Measurements from ENCODE around the gene IQCH. TPM values are rescaled to one million over a fixed set of nuclear protein-coding genes. Genes with fewer than 3 reads are reported as not detected.

Gene IQCH
- polyA plus RNA-seq, 1 of the 3 experiments (the other 2 are of a cell fraction) = 0.81 TPM

DNA sequence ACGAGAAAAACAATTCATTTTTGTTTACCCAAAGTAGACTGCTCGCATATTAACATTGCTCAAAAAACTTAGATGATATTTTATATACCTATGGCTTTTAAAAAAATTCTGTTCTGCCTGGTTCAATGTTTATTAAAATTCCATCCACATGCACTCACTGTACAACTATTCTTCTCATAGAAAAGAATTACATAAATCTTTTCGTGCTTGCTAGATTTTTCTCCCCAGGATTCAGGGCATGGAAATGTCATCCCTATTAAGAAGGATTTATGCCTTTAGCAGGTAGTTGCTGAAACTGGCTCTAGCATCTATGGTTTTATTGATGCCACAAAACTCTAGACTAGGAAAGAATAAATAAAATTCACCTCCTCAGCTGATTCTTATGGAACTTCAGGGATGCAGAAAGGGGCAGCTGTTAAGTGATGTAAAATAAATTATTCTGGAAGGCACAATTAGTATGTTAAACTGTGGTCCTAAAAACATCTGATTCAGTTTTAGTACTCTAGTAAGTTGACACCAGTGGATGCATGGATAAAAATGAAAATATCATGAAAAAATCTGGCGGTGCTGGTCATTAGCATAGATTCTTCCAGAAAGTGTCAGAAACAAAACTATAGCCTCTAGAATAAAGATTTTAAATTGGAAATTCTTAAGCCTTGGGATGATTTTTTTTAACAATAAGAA is 41.8 kb upstream of the IQCH start:
- H3F3A ChIP-seq (replicated peaks; ENCODE audit: insufficient read depth) = peaks cover 7% of the 10 kb centered on the region
- TF ChIP-seq SMC3 (IDR thresholded peaks at IDR 0.05; ENCODE audit: low read depth, low read length) (no peak), EP300 (IDR thresholded peaks at IDR 0.05; ENCODE audit: borderline replicate concordance in 1 of 2, low read depth in 1 of 2, low read length in 1 of 2) (no peak), MEF2A (IDR thresholded peaks at IDR 0.05; ENCODE audit: borderline replicate concordance, low read depth) (no peak), FOXJ3 (CRISPR knock-in tag; IDR thresholded peaks at IDR 0.05) (no peak), GABPA (IDR thresholded peaks at IDR 0.05; ENCODE audit: low read depth) (no peak), RAD21 (IDR thresholded peaks at IDR 0.05; ENCODE audit: low read length) (no peak), ELF1 (IDR thresholded peaks at IDR 0.05) (no peak), MXI1 (IDR thresholded peaks at IDR 0.05; ENCODE audit: low read depth, low read length) (no peak), RFX5 (IDR thresholded peaks at IDR 0.05; ENCODE audit: low read length) (no peak), RXRA (IDR thresholded peaks at IDR 0.05; ENCODE audit: borderline replicate concordance, low read depth) (no peak), NRF1 (IDR thresholded peaks at IDR 0.05; ENCODE audit: low read depth, low read length) (no peak), TAF1 (IDR thresholded peaks at IDR 0.05; ENCODE audit: borderline replicate concordance, low read depth, low read length) (no peak), EZH2phosphoT487 (IDR thresholded peaks at IDR 0.05; ENCODE audit: borderline replicate concordance, low read depth) (no peak), RCOR1 (IDR thresholded peaks at IDR 0.05; ENCODE audit: low read length) (no peak), POLR2AphosphoS5 (IDR thresholded peaks at IDR 0.05; ENCODE audit: low read depth, low read length) (no peak)
- TF ChIP-seq, protein P1, sequence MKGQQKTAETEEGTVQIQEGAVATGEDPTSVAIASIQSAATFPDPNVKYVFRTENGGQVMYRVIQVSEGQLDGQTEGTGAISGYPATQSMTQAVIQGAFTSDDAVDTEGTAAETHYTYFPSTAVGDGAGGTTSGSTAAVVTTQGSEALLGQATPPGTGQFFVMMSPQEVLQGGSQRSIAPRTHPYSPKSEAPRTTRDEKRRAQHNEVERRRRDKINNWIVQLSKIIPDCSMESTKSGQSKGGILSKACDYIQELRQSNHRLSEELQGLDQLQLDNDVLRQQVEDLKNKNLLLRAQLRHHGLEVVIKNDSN (IDR thresholded peaks at IDR 0.05; ENCODE audit: borderline replicate concordance, low read depth) = no peak
- H3K4me1 ChIP-seq (ENCODE audit: control insufficient read depth in 1 of 2, insufficient read depth in 2 of 2, low read depth in 1 of 2, low read length in 1 of 2) = peaks cover 0 to 9% of the 10 kb centered on the region in 2 experiments; a peak in 1 of 4 replicates
- H3K9me3 ChIP-seq = no peaks in the 10 kb centered on the region
- CTCF ChIA-PET = no interaction called here
- H3K27ac ChIP-seq (ENCODE audit: low read depth in 2 of 2, low read length in 1 of 2) = no peak overlapping the region
- POLR2A ChIA-PET = no interaction called here
- H3K79me2 ChIP-seq (ENCODE audit: insufficient read depth) = no peaks in the 10 kb centered on the region
- no peak for DNase-seq
- no peak overlapping the region for H2AFZ ChIP-seq (ENCODE audit: low read depth)
- H3K9ac ChIP-seq = no peak overlapping the region
- H3K4me2 ChIP-seq = 0 out of 2 replicates have a peak overlapping the region, but pooled peaks have one; percentile 16
- H3K4me3 ChIP-seq (ENCODE audit: low read depth in 2 of 2, low read length in 1 of 2) = no peak overlapping the region
- no peaks in the 10 kb centered on the region for H3K27me3 ChIP-seq (ENCODE audit: insufficient read depth)
- 89% methylated on average over 4 of the region's 4 CpGs for WGBS (ENCODE audit: low lambda C conversion rate)
- H4K20me1 ChIP-seq (ENCODE audit: insufficient read depth) = no peaks in the 10 kb centered on the region
- no peaks in the 10 kb centered on the region for H3K9me2 ChIP-seq
- H3K36me3 ChIP-seq (replicated peaks in 1 of 2; ENCODE audit: control insufficient read depth in 1 of 2, insufficient read depth in 2 of 2, low read length in 1 of 2) = peaks cover 15 to 25% of the 10 kb centered on the region in 2 experiments

GRCh38 chr15:67215102-67215501 is 39.5 kb upstream of the IQCH start:
- no peak overlapping the region for H3K9ac ChIP-seq
- H3K27ac ChIP-seq (ENCODE audit: low read depth in 2 of 2, low read length in 1 of 2) = no peak overlapping the region
- no peak overlapping the region for H2AFZ ChIP-seq (ENCODE audit: low read depth)
- peaks cover 7% of the 10 kb centered on the region for H3F3A ChIP-seq (replicated peaks; ENCODE audit: insufficient read depth)
- 97% methylated on average over 6 of the region's 6 CpGs for WGBS (ENCODE audit: low lambda C conversion rate)
- ChIA-PET CTCF (no interaction called here), POLR2A (no interaction called here)
- no peaks in the 10 kb centered on the region for H4K20me1 ChIP-seq (ENCODE audit: insufficient read depth)
- peaks cover 0 to 9% of the 10 kb centered on the region in 2 experiments; a peak in 1 of 4 replicates for H3K4me1 ChIP-seq (ENCODE audit: control insufficient read depth in 1 of 2, insufficient read depth in 2 of 2, low read depth in 1 of 2, low read length in 1 of 2)
- H3K4me2 ChIP-seq = no peak overlapping the region
- DNase-seq = no peak
- no peak overlapping the region for H3K4me3 ChIP-seq (ENCODE audit: low read depth in 2 of 2, low read length in 1 of 2)
- H3K27me3 ChIP-seq (ENCODE audit: insufficient read depth) = no peaks in the 10 kb centered on the region
- H3K9me3 ChIP-seq = no peaks in the 10 kb centered on the region
- H3K79me2 ChIP-seq (ENCODE audit: insufficient read depth) = no peaks in the 10 kb centered on the region
- peaks cover 5 to 8% of the 10 kb centered on the region in 2 experiments for H3K36me3 ChIP-seq (replicated peaks in 1 of 2; ENCODE audit: control insufficient read depth in 1 of 2, insufficient read depth in 2 of 2, low read length in 1 of 2)
- H3K9me2 ChIP-seq = no peaks in the 10 kb centered on the region
- TF ChIP-seq ELF1 (IDR thresholded peaks at IDR 0.05) (no peak), EP300 (IDR thresholded peaks at IDR 0.05; ENCODE audit: borderline replicate concordance in 1 of 2, low read depth in 1 of 2, low read length in 1 of 2) (no peak), IRF3 (IDR thresholded peaks at IDR 0.05; ENCODE audit: low read depth, low read length) (no peak), EZH2phosphoT487 (IDR thresholded peaks at IDR 0.05; ENCODE audit: borderline replicate concordance, low read depth) (no peak), CTCF (IDR thresholded peaks at IDR 0.05) (no peak), RXRA (IDR thresholded peaks at IDR 0.05; ENCODE audit: borderline replicate concordance, low read depth) (no peak), CHD2 (IDR thresholded peaks at IDR 0.05; ENCODE audit: low read length, partially characterized antibody) (no peak), NRF1 (IDR thresholded peaks at IDR 0.05; ENCODE audit: low read depth, low read length) (no peak)
- TF ChIP-seq, protein P2, sequence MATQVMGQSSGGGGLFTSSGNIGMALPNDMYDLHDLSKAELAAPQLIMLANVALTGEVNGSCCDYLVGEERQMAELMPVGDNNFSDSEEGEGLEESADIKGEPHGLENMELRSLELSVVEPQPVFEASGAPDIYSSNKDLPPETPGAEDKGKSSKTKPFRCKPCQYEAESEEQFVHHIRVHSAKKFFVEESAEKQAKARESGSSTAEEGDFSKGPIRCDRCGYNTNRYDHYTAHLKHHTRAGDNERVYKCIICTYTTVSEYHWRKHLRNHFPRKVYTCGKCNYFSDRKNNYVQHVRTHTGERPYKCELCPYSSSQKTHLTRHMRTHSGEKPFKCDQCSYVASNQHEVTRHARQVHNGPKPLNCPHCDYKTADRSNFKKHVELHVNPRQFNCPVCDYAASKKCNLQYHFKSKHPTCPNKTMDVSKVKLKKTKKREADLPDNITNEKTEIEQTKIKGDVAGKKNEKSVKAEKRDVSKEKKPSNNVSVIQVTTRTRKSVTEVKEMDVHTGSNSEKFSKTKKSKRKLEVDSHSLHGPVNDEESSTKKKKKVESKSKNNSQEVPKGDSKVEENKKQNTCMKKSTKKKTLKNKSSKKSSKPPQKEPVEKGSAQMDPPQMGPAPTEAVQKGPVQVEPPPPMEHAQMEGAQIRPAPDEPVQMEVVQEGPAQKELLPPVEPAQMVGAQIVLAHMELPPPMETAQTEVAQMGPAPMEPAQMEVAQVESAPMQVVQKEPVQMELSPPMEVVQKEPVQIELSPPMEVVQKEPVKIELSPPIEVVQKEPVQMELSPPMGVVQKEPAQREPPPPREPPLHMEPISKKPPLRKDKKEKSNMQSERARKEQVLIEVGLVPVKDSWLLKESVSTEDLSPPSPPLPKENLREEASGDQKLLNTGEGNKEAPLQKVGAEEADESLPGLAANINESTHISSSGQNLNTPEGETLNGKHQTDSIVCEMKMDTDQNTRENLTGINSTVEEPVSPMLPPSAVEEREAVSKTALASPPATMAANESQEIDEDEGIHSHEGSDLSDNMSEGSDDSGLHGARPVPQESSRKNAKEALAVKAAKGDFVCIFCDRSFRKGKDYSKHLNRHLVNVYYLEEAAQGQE (IDR thresholded peaks at IDR 0.05; ENCODE audit: low read depth, low read length) = no peak
